HepG2 (cell line): ENCODE data around the gene IQCN. TPM values are rescaled to one million over a fixed set of nuclear protein-coding genes. Genes with fewer than 3 reads are reported as not detected.

Experiments used
- EEA1 ChIP-seq: sonication (generic); formaldehyde crosslinking; IDR thresholded peaks from 2 replicates; pipeline ENCODE4 v1.5.1; 2020; ENCODE audit warnings: mild to moderate bottlenecking, missing genetic modification reagents, borderline replicate concordance
- GRHL1 ChIP-seq: sonication (generic); formaldehyde crosslinking; conservative IDR thresholded peaks from 2 replicates; pipeline ENCODE4 v1.8.0; 2022; ENCODE audit warnings: missing genetic modification reagents
- HDAC6 ChIP-seq: fragments of 200-600 bp; sonication (generic); IDR thresholded peaks from 2 replicates; pipeline ENCODE4 v1.7.0; 2017; ENCODE audit warnings: mild to moderate bottlenecking, antibody characterized with exemption, low read length, low read depth
- HNRNPH1 ChIP-seq: fragments of 200-400 bp; formaldehyde crosslinking; optimal IDR thresholded peaks from 2 replicates; pipeline ENCODE3; 2017; ENCODE audit warnings: mild to moderate bottlenecking, low read depth, low read length
- KLF6 ChIP-seq: IDR thresholded peaks from 2 replicates; pipeline ENCODE4 v1.8.0; 2016; ENCODE audit warnings: missing biosample characterization, missing genetic modification reagents
- MTA3 ChIP-seq: sonication (generic); formaldehyde crosslinking; IDR thresholded peaks from 2 replicates; pipeline ENCODE4 v1.4.0; 2020; ENCODE audit warnings: missing genetic modification reagents
- RARA ChIP-seq: IDR thresholded peaks from 2 replicates; pipeline ENCODE4 v1.6.1; 2016; ENCODE audit warnings: missing genetic modification reagents, missing compliant biosample characterization
- SATB2 ChIP-seq: sonication (generic); formaldehyde crosslinking; IDR thresholded peaks from 2 replicates; pipeline ENCODE4 v1.5.0; 2020; ENCODE audit warnings: missing genetic modification reagents
- TBL1XR1 ChIP-seq: fragments of 150-350 bp; IDR thresholded peaks from 2 replicates; pipeline ENCODE4 v1.6.1; 2014; ENCODE audit warnings: borderline replicate concordance, low read length; ENCODE audit not compliant: partially characterized antibody
- TCF12 ChIP-seq, 2 experiments: fragments of 450-650 bp in 1 of 2; sonication (generic) in 1 of 2; formaldehyde crosslinking in 1 of 2; IDR thresholded peaks; 2 replicates each; pipeline versions ENCODE4 v1.6.1 to v1.8.0; 2017 to 2022; ENCODE audit warnings: antibody characterized with exemption in 1 of 2, mild to moderate bottlenecking in 1 of 2, missing genetic modification reagents in 1 of 2, moderate library complexity in 1 of 2
- TEF ChIP-seq: sonication (generic); formaldehyde crosslinking; IDR thresholded peaks from 2 replicates; pipeline ENCODE4 v1.5.0; 2020; ENCODE audit warnings: missing genetic modification reagents
- TGIF2 ChIP-seq: IDR thresholded peaks from 2 replicates; pipeline ENCODE4 v1.6.1; 2016; ENCODE audit warnings: control low read depth, missing compliant biosample characterization
- ZBTB14 ChIP-seq: sonication (generic); formaldehyde crosslinking; IDR thresholded peaks from 2 replicates; pipeline ENCODE4 v1.4.0; 2020; ENCODE audit warnings: missing genetic modification reagents
- ZFP1 ChIP-seq: IDR thresholded peaks from 2 replicates; pipeline ENCODE4 v1.6.1; 2016
- ZKSCAN5 ChIP-seq: sonication (generic); formaldehyde crosslinking; IDR thresholded peaks from 2 replicates; pipeline ENCODE4 v1.5.1; 2020; ENCODE audit warnings: mild to moderate bottlenecking, missing genetic modification reagents
- ZNF256 ChIP-seq: sonication (generic); formaldehyde crosslinking; conservative IDR thresholded peaks from 2 replicates; pipeline ENCODE4 v1.4.0; 2020; ENCODE audit warnings: missing genetic modification reagents
- ZNF337 ChIP-seq: sonication (generic); formaldehyde crosslinking; IDR thresholded peaks from 2 replicates; pipeline ENCODE4 v1.5.1; 2020; ENCODE audit warnings: missing genetic modification reagents, low read depth, mild to moderate bottlenecking, borderline replicate concordance
- ZNF431 ChIP-seq: sonication (generic); formaldehyde crosslinking; IDR thresholded peaks from 2 replicates; pipeline ENCODE4 v1.9.0; 2022; ENCODE audit warnings: missing genetic modification reagents, low read depth, mild to moderate bottlenecking, borderline replicate concordance
- ZNF562 ChIP-seq: sonication (generic); formaldehyde crosslinking; IDR thresholded peaks from 2 replicates; pipeline ENCODE4 v1.8.0; 2022; ENCODE audit warnings: missing genetic modification reagents, borderline replicate concordance
- polyA plus RNA-seq, 8 experiments: library from polyadenylated mRNA; depleted of rRNA in 3 of 8; stranded (reverse) in 7 of 8; unstranded in 1 of 8; fragments of >200 nt; fragmentation: Illumina TruSeq in 4 of 8; extraction: Trizol in 4 of 8; gene quantifications; 2 replicates each; pipeline versions ENCODE4 v1.2.1 to v1.2.3, GENCODE V29; 2011 to 2016; ENCODE audit warnings: low read depth in 4 of 8, missing spikeins in 1 of 8, mixed read lengths in 1 of 8; ENCODE audit not compliant: insufficient read depth in 1 of 8
- total RNA-seq, 5 experiments: library from RNA; depleted of rRNA; stranded (reverse); fragments of >200 nt; fragmentation: Illumina TruSeq; extraction: Trizol; gene quantifications; 2 replicates each; pipeline ENCODE4 v1.2.3, GENCODE V29; 2016; ENCODE audit warnings: low read depth in 1 of 5
- TF ChIP-seq, protein P1 (sequence below): sonication (generic); formaldehyde crosslinking; IDR thresholded peaks from 2 replicates; pipeline ENCODE4 v1.9.0; 2021; ENCODE audit warnings: missing genetic modification reagents, borderline replicate concordance

The IQCN gene
- total and polyA plus RNA-seq, 2 of the 13 experiments (the other 11 are each of a cell fraction or from before 2014, with no cell fraction given) = 0.04 to 0.18 TPM

GRCh38 chr19:18304458-18305310 is 30.4 kb upstream of the IQCN start (continued):
- no peak for TF ChIP-seq ZBTB14
- no peak for TF ChIP-seq EEA1 (CRISPR knock-in tag)
- TF ChIP-seq ZFP1 (CRISPR knock-in tag) = peak; percentile 34; the same call in 1 of the 2 replicates
- no peak for TF ChIP-seq HDAC6
- no peak for TF ChIP-seq HNRNPH1
- no peak for TF ChIP-seq TEF (CRISPR knock-in tag)
- TF ChIP-seq GRHL1 (CRISPR knock-in tag) = no peak
- TF ChIP-seq TCF12 (IDR thresholded peaks at IDR 0.05) = no peak
- peak; percentile 88 for TF ChIP-seq TCF12 (CRISPR knock-in tag; IDR thresholded peaks at IDR 0.05)
- no peak for TF ChIP-seq MTA3 (CRISPR knock-in tag)
- TF ChIP-seq ZNF337 = no peak; the same call in 1 of the 2 replicates
- TF ChIP-seq KLF6 (CRISPR knock-in tag) = no peak
- TF ChIP-seq ZNF256 (CRISPR knock-in tag) = no peak
- TF ChIP-seq ZKSCAN5 (CRISPR knock-in tag) = 0 out of 2 replicates have a peak, but pooled peaks have one; percentile 61
- TF ChIP-seq RARA = peak; percentile 55
- no peak for TF ChIP-seq ZNF562 (CRISPR knock-in tag)
- peak; percentile 18; the same call in 1 of the 2 replicates for TF ChIP-seq ZNF431 (CRISPR knock-in tag)
- TF ChIP-seq, protein P1, sequence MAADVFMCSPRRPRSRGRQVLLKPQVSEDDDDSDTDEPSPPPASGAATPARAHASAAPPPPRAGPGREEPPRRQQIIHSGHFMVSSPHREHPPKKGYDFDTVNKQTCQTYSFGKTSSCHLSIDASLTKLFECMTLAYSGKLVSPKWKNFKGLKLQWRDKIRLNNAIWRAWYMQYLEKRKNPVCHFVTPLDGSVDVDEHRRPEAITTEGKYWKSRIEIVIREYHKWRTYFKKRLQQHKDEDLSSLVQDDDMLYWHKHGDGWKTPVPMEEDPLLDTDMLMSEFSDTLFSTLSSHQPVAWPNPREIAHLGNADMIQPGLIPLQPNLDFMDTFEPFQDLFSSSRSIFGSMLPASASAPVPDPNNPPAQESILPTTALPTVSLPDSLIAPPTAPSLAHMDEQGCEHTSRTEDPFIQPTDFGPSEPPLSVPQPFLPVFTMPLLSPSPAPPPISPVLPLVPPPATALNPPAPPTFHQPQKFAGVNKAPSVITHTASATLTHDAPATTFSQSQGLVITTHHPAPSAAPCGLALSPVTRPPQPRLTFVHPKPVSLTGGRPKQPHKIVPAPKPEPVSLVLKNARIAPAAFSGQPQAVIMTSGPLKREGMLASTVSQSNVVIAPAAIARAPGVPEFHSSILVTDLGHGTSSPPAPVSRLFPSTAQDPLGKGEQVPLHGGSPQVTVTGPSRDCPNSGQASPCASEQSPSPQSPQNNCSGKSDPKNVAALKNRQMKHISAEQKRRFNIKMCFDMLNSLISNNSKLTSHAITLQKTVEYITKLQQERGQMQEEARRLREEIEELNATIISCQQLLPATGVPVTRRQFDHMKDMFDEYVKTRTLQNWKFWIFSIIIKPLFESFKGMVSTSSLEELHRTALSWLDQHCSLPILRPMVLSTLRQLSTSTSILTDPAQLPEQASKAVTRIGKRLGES = no peak
- TF ChIP-seq SATB2 (CRISPR knock-in tag) = no peak
- TF ChIP-seq TBL1XR1 = no peak
- TF ChIP-seq TGIF2 = no peak
